ENCODE data around the gene PDZRN3.

Gene PDZRN3

DNA sequence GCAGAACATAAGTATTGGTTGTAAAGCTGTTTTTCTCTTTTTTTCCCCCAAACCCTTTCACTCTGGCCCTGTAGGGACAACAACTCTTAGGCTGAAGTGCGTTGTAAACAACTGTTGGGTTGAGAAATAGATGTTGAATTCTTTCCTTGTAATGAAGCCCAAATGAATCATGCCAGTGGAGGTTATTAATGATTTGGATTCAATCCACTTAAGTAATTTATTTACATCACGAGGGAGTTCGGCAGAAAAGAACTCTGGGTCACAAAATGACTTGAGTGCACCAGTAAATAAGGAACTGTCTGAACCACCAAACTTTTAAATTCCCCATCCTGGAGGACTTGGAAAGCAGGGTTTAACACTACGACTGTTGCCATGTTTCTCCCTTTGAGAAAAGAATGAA lies 218.9 kb downstream of the PDZRN3 start:
- Histone ChIP-seq H2AFZ (ENCODE audit: low read length, unreplicated experiment) (no peak overlapping the region), H3K4me1 (ENCODE audit: control insufficient read depth, insufficient read depth, low read length, unreplicated experiment) (peaks cover 7% of the 10 kb centered on the region), H3K79me2 (ENCODE audit: control insufficient read depth, insufficient read depth, low read length, unreplicated experiment) (no peaks in the 10 kb centered on the region), H3K27ac (ENCODE audit: low read depth, low read length) (no peak overlapping the region), H3K36me3 (ENCODE audit: insufficient read depth, low read length) (no peaks in the 10 kb centered on the region), H3K27me3 (ENCODE audit: insufficient read depth, low read length) (no peaks in the 10 kb centered on the region), H3K4me3 (ENCODE audit: low read depth, low read length) (no peak overlapping the region)

DNA sequence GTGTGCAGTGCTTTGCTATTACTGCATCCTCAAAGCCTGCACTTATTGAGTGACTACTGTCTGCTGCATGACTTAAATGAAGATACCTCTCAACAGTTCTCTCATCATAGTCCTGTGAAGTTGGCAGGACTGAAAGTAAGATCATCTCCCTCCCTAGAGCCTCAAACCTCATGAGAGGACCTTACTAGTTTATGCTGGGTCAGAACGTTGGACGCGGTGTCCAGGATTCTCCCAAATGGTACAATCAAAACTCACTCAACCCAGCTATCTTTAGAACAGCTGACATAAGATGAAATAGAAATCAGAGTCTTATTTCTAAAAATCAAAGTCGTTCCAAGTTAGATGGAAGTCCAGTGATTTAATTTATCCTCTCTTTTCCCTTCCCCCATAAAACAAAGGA lies 219.7 kb downstream of the PDZRN3 start:
- Histone ChIP-seq H3K36me3 (ENCODE audit: insufficient read depth, low read length) (no peaks in the 10 kb centered on the region), H3K4me3 (ENCODE audit: low read depth, low read length) (no peak overlapping the region), H3K79me2 (ENCODE audit: control insufficient read depth, insufficient read depth, low read length, unreplicated experiment) (no peaks in the 10 kb centered on the region), H3K27me3 (ENCODE audit: insufficient read depth, low read length) (no peaks in the 10 kb centered on the region), H3K27ac (ENCODE audit: low read depth, low read length) (no peak overlapping the region), H2AFZ (ENCODE audit: low read length, unreplicated experiment) (no peak overlapping the region), H3K4me1 (ENCODE audit: control insufficient read depth, insufficient read depth, low read length, unreplicated experiment) (peaks cover 8% of the 10 kb centered on the region)

GRCh38 chr3:73404435-73404834 lies 220.3 kb downstream of the PDZRN3 start:
- no peak overlapping the region for H3K4me3 ChIP-seq (ENCODE audit: low read depth, low read length)
- no peaks in the 10 kb centered on the region for H3K36me3 ChIP-seq (ENCODE audit: insufficient read depth, low read length)
- H2AFZ ChIP-seq (ENCODE audit: low read length, unreplicated experiment), result no peak overlapping the region
- H3K27ac ChIP-seq (ENCODE audit: low read depth, low read length), result no peak overlapping the region
- no peaks in the 10 kb centered on the region for H3K79me2 ChIP-seq (ENCODE audit: control insufficient read depth, insufficient read depth, low read length, unreplicated experiment)
- peaks cover 8% of the 10 kb centered on the region for H3K4me1 ChIP-seq (ENCODE audit: control insufficient read depth, insufficient read depth, low read length, unreplicated experiment)
- no peaks in the 10 kb centered on the region for H3K27me3 ChIP-seq (ENCODE audit: insufficient read depth, low read length)

- Histone ChIP-seq H3K36me3 (ENCODE audit: insufficient read depth, low read length) (no peaks in the 10 kb centered on the region), H3K27ac (ENCODE audit: low read depth, low read length) (no peak overlapping the region), H3K79me2 (ENCODE audit: control insufficient read depth, insufficient read depth, low read length, unreplicated experiment) (no peaks in the 10 kb centered on the region), H3K4me3 (ENCODE audit: low read depth, low read length) (no peak overlapping the region), H2AFZ (ENCODE audit: low read length, unreplicated experiment) (no peak overlapping the region), H3K27me3 (ENCODE audit: insufficient read depth, low read length) (no peaks in the 10 kb centered on the region), H3K4me1 (ENCODE audit: control insufficient read depth, insufficient read depth, low read length, unreplicated experiment) (peaks cover 8% of the 10 kb centered on the region)
These were observed 221.3 kb downstream of the PDZRN3 start for GRCh38 chr3:73403444-73403843.

DNA sequence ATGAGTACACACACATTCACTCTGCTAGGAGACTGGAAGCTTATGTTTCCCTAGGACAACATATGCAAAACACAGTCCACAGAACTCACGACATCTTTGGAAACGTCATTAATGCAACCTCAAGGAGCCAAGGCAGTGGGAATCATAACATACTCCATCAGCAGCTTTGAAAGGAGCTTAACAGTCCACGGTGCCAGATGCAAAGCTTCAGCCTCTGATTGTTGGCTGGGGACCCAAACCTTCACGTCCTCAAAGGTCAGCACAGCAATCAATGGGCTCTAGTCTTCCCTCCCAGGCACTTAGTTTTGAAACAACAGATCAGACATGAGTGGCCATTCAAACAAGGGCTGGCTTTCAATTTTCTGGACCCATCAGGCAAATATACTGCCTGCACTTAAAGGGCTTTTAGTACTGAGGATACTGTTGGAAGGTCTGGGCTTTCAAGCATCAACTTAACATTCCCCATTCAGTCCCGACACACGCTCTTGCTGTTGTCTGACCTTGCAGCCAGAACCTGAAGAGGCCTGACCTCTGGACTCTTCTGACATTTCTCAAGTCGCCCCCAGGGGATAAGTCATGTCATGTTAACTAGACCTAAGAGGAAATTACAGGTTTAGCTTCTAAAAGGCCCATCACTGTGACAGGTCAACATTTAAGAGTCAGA lies 223.0 kb downstream of the PDZRN3 start:
- peaks cover 8% of the 10 kb centered on the region for H3K4me1 ChIP-seq (ENCODE audit: control insufficient read depth, insufficient read depth, low read length, unreplicated experiment)
- no peak overlapping the region for H2AFZ ChIP-seq (ENCODE audit: low read length, unreplicated experiment)
- H3K27me3 ChIP-seq (ENCODE audit: insufficient read depth, low read length), result no peaks in the 10 kb centered on the region
- H3K4me3 ChIP-seq (ENCODE audit: low read depth, low read length), result no peak overlapping the region
- H3K27ac ChIP-seq (ENCODE audit: low read depth, low read length), result no peak overlapping the region
- H3K36me3 ChIP-seq (ENCODE audit: insufficient read depth, low read length), result no peaks in the 10 kb centered on the region
- no peaks in the 10 kb centered on the region for H3K79me2 ChIP-seq (ENCODE audit: control insufficient read depth, insufficient read depth, low read length, unreplicated experiment)

DNA sequence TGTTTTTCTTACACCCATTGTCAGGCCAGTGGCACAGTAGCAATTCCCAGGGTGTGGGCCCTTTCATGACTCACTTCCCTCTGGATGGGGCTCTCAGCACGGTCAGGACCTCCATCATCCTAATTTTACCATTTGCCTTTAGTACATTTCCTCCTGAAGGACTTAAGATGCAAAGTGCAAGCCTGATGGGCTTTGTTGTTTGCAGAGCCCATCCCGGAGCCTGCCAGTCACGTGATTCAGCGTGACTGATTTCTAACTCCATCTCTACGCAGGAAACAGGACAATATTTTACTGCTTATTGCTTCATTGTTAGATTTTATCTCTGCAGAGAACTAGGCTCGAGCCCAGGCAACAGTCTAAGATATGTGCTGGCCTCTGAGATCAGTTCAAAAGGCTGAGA lies 223.7 kb downstream of the PDZRN3 start:
- Histone ChIP-seq H2AFZ (ENCODE audit: low read length, unreplicated experiment) (no peak overlapping the region), H3K27ac (ENCODE audit: low read depth, low read length) (no peak overlapping the region), H3K36me3 (ENCODE audit: insufficient read depth, low read length) (no peaks in the 10 kb centered on the region)

DNA sequence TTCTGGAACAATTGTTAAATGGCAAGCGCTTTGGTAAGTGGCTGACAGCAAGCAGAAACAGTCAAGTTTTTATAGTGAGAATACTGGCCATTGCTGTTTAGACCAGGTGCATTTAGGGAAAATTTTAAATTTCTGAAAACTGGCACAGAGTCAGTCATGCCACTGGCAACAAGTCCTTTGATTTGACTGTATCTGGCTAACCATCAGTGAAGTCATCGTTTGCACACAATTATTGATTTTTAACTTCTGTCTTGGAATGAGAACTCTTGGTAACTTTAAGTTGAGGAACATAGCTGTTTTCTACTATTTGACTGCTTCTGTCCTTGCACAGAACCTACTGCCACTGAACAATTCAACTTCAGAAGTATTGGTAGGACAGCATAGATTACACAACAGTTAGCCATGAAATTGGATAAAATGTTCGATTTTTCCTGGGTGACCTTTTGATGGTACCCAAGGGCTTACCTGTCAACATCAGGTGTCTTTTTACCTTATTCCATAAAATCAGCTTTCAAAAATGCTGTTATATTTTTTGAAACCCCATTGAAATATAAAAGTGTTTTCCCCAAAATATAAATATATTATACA lies 225.0 kb downstream of the PDZRN3 start:
- H2AFZ ChIP-seq (ENCODE audit: low read length, unreplicated experiment), result no peak overlapping the region
- H3K36me3 ChIP-seq (ENCODE audit: insufficient read depth, low read length), result no peaks in the 10 kb centered on the region
- H3K79me2 ChIP-seq (ENCODE audit: control insufficient read depth, insufficient read depth, low read length, unreplicated experiment), result no peaks in the 10 kb centered on the region
- H3K4me3 ChIP-seq (ENCODE audit: low read depth, low read length), result no peak overlapping the region
- peaks cover 8% of the 10 kb centered on the region for H3K4me1 ChIP-seq (ENCODE audit: control insufficient read depth, insufficient read depth, low read length, unreplicated experiment)
- H3K27me3 ChIP-seq (ENCODE audit: insufficient read depth, low read length), result no peaks in the 10 kb centered on the region
- H3K27ac ChIP-seq (ENCODE audit: low read depth, low read length), result no peak overlapping the region

More for the DNA sequence above, 223.7 kb downstream of the PDZRN3 start:
- peaks cover 8% of the 10 kb centered on the region for H3K4me1 ChIP-seq (ENCODE audit: control insufficient read depth, insufficient read depth, low read length, unreplicated experiment)
- H3K79me2 ChIP-seq (ENCODE audit: control insufficient read depth, insufficient read depth, low read length, unreplicated experiment), result no peaks in the 10 kb centered on the region
- no peaks in the 10 kb centered on the region for H3K27me3 ChIP-seq (ENCODE audit: insufficient read depth, low read length)
- H3K4me3 ChIP-seq (ENCODE audit: low read depth, low read length), result no peak overlapping the region

DNA sequence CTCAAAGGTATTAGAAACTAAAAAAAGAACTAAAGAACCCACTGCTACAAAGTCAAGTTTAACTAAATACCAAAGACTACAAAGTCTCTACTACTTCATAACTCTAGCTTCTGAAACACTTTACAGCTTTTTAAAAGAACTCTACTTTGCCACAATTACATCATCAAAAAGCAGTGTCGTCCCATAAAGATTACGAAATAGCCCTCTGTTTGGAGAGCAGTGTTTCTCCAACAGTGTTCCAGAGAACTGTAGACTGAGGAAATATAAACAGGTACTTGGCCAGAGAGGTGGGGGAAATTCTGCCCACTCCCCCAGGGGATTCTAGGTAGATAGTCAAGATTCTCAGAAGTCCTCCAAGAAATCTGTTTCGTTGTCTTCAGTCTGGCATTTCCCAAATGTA lies 225.6 kb downstream of the PDZRN3 start:
- Histone ChIP-seq H2AFZ (ENCODE audit: low read length, unreplicated experiment) (no peak overlapping the region), H3K79me2 (ENCODE audit: control insufficient read depth, insufficient read depth, low read length, unreplicated experiment) (no peaks in the 10 kb centered on the region), H3K27me3 (ENCODE audit: insufficient read depth, low read length) (no peaks in the 10 kb centered on the region), H3K4me1 (ENCODE audit: control insufficient read depth, insufficient read depth, low read length, unreplicated experiment) (peaks cover 8% of the 10 kb centered on the region), H3K27ac (ENCODE audit: low read depth, low read length) (no peak overlapping the region), H3K4me3 (ENCODE audit: low read depth, low read length) (no peak overlapping the region), H3K36me3 (ENCODE audit: insufficient read depth, low read length) (no peaks in the 10 kb centered on the region)

DNA sequence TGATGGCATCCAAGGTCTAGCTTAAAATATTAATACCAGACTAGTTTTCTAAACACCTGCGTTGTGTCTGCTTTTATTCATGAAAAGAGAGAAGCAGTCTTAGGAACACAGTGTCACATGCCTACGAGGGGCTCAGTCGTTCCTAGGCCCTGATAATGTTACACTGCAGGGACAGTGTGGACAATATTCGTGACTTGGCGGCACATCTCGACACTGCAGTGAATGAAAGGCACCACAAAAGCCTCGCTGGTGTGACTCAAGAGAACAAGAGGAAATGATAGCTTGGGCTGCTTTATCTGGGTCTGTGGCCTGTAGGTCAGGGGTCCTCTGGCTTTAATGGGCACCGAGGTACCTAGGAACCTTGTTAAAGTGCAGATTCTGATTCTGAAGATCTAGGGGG lies 226.7 kb downstream of the PDZRN3 start:
- H3K79me2 ChIP-seq (ENCODE audit: control insufficient read depth, insufficient read depth, low read length, unreplicated experiment), result no peaks in the 10 kb centered on the region
- peaks cover 8% of the 10 kb centered on the region for H3K4me1 ChIP-seq (ENCODE audit: control insufficient read depth, insufficient read depth, low read length, unreplicated experiment)
- H3K27me3 ChIP-seq (ENCODE audit: insufficient read depth, low read length), result no peaks in the 10 kb centered on the region
- H3K36me3 ChIP-seq (ENCODE audit: insufficient read depth, low read length), result no peaks in the 10 kb centered on the region
- no peak overlapping the region for H3K27ac ChIP-seq (ENCODE audit: low read depth, low read length)
- no peak overlapping the region for H3K4me3 ChIP-seq (ENCODE audit: low read depth, low read length)
- no peak overlapping the region for H2AFZ ChIP-seq (ENCODE audit: low read length, unreplicated experiment)

DNA sequence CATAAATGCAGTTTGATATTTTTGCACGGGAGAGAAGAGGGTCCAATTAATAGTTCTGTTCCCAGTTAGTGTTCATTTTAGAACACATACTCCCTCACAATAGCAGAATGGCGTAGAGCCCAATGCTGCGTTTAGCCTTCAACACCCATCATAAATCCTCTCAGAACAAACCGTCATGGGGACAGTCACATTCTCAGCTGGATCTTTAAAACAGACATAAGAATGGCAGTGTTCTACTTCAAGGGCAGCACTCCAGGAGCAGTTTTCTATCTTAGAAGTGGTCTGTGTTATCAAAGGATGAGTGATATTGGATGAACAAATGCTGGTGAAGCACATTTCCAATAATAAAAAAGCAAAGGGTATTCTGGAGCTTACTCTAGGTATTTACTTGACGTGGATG lies 230.5 kb downstream of the PDZRN3 start:
- Histone ChIP-seq H3K27ac (ENCODE audit: low read depth, low read length) (no peak overlapping the region), H3K27me3 (ENCODE audit: insufficient read depth, low read length) (no peaks in the 10 kb centered on the region), H3K4me1 (ENCODE audit: control insufficient read depth, insufficient read depth, low read length, unreplicated experiment) (no peaks in the 10 kb centered on the region), H2AFZ (ENCODE audit: low read length, unreplicated experiment) (no peak overlapping the region), H3K36me3 (ENCODE audit: insufficient read depth, low read length) (no peaks in the 10 kb centered on the region), H3K79me2 (ENCODE audit: control insufficient read depth, insufficient read depth, low read length, unreplicated experiment) (no peaks in the 10 kb centered on the region), H3K4me3 (ENCODE audit: low read depth, low read length) (no peak overlapping the region)

DNA sequence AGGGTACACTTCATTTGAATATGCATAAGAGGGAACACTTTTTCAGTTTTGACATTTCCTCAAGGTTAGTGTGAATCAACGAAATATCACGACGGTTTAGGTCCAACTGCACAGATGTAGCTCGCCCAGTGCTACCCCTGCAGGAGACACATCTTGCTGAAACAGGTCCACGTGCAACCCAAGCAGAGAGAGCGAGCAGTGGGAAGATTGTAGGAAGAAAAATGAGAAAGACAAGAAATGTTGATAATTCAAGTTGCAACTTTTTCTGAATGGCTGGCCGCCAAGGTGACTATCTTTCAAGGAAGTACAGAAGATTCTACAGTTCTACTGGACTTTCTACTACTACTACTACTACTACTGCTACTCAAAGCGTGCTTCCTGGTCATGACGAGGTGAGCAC lies 231.7 kb downstream of the PDZRN3 start:
- H3K36me3 ChIP-seq (ENCODE audit: insufficient read depth, low read length), result no peaks in the 10 kb centered on the region
- no peaks in the 10 kb centered on the region for H3K27me3 ChIP-seq (ENCODE audit: insufficient read depth, low read length)
- no peak overlapping the region for H3K27ac ChIP-seq (ENCODE audit: low read depth, low read length)
- H3K4me3 ChIP-seq (ENCODE audit: low read depth, low read length), result no peak overlapping the region
- no peak overlapping the region for H2AFZ ChIP-seq (ENCODE audit: low read length, unreplicated experiment)
- H3K4me1 ChIP-seq (ENCODE audit: control insufficient read depth, insufficient read depth, low read length, unreplicated experiment), result no peaks in the 10 kb centered on the region
- H3K79me2 ChIP-seq (ENCODE audit: control insufficient read depth, insufficient read depth, low read length, unreplicated experiment), result no peaks in the 10 kb centered on the region
